Gastroesophageal sphincter (tissue), 3 donors: Measurements from ENCODE around the gene ACOT12.

Experiments used
- CTCF ChIP-seq, 4 experiments: fragments of 200-600 bp in 2 of 4; fragments of 450-650 bp in 2 of 4; sonication (generic) in 1 of 4; IDR thresholded peaks; one replicate each; pipeline ENCODE4 v1.5.1; 2017 to 2019; ENCODE audit warnings: antibody characterized with exemption in 4 of 4, mild to moderate bottlenecking in 2 of 4, moderate library complexity in 2 of 4
- POLR2A ChIP-seq, 2 donors: fragments of 450-650 bp; IDR thresholded peaks; one replicate each; pipeline ENCODE4 v1.6.1; 2017; ENCODE audit warnings: antibody characterized with exemption in 2 of 2, mild to moderate bottlenecking in 2 of 2, moderate library complexity in 1 of 2

- TF ChIP-seq CTCF (IDR thresholded peaks at IDR 0.05) (no peak), POLR2A (IDR thresholded peaks at IDR 0.05) (no peak)
Observed at GRCh38 chr5:81388169-81388568, 5.8 kb downstream of the ACOT12 start.
